ENCODE data around the gene CDKN3. TPM values are rescaled to one million over a fixed set of nuclear protein-coding genes. Genes with fewer than 3 reads are reported as not detected.
"Not testable (repeated sequence)": the region's sequence is repeated elsewhere in the genome, so short reads cannot be mapped to it uniquely, and the experiment has no call there.

Gene CDKN3
- total RNA-seq, 4 donors from 2014 or later = 3.0 to 4.0 TPM; not detected in 2

- WGBS, 2 donors (ENCODE audit: low coverage in 1 of 2) = 48 to 70% methylated on average over 3 of the region's 3 CpGs
- Histone ChIP-seq H3K4me1 (peaks cover 5 to 22% (median 12%) of the 10 kb centered on the region in 4 donors), H3K4me3 (no peak overlapping the region), H3K36me3 (no peaks in the 10 kb centered on the region), H3K27me3 (no peaks in the 10 kb centered on the region), H3K9me3 (no peaks in the 10 kb centered on the region), H3K27ac (no peak overlapping the region)
- DNase-seq = no peak
- no peak for TF ChIP-seq CTCF (IDR thresholded peaks at IDR 0.05)
- TF ChIP-seq POLR2AphosphoS5 (IDR thresholded peaks at IDR 0.05) = no peak
- TF ChIP-seq EP300 (IDR thresholded peaks at IDR 0.05; ENCODE audit: low read depth) = no peak
- TF ChIP-seq POLR2A (IDR thresholded peaks at IDR 0.05) = no peak
- intact Hi-C loops (cut with DNase I; ENCODE audit: low total_unique reads) (no loop called here), in situ Hi-C loops (cut with MboI; ENCODE audit: low pct_ligation_motif_present in 1 of 4, low pct_unique_long_range_greater_than_20kb in 1 of 4, low sequenced_read_pairs in 3 of 4) (no loop called here)
Observed at GRCh38 chr14:54450535-54450934, 53.7 kb downstream of the CDKN3 start.

- Histone ChIP-seq H3K36me3 (no peaks in the 10 kb centered on the region), H3K27me3 (no peaks in the 10 kb centered on the region), H3K4me1 (peaks cover 0 to 16% (median 10%) of the 10 kb centered on the region in 4 donors), H3K4me3 (no peak overlapping the region), H3K27ac (no peak overlapping the region), H3K9me3 (no peaks in the 10 kb centered on the region)
- TF ChIP-seq POLR2AphosphoS5 (IDR thresholded peaks at IDR 0.05) = no peak
- no peak for TF ChIP-seq EP300 (IDR thresholded peaks at IDR 0.05; ENCODE audit: low read depth)
- TF ChIP-seq POLR2A (IDR thresholded peaks at IDR 0.05) = no peak
- no peak for TF ChIP-seq CTCF (IDR thresholded peaks at IDR 0.05)
- intact Hi-C loops (cut with DNase I; ENCODE audit: low total_unique reads) (no loop called here), in situ Hi-C loops (cut with MboI; ENCODE audit: low pct_ligation_motif_present in 1 of 4, low pct_unique_long_range_greater_than_20kb in 1 of 4, low sequenced_read_pairs in 3 of 4) (no loop called here)
- DNase-seq = no peak
- 91% methylated on average over 7 of the region's 7 CpGs; no CpG with 5 or more reads in 1 of the 2 donors for WGBS, 2 donors (ENCODE audit: low coverage in 1 of 2)
Observed at GRCh38 chr14:54451121-54451601, 54.4 kb downstream of the CDKN3 start.

DNA sequence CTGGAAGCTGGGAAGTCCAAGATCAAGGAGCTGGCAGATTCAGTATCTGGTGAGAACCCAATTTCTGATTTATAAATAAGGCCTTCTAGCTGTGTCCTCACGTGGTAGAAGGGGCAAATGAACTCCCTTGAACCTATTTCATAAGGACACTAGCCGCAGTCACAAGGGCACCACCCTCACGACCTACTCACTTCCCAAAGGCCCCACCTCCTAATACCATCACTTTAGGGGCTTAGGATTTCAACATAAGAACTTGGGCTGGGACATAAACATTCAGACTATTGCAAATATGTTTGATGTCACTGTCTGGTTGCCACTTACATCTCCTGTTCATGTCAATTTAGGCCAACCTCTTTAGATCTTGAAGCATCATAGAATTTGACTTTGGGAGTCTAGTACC, 55.2 kb downstream of the CDKN3 start:
- intact Hi-C loops (cut with DNase I; ENCODE audit: low total_unique reads) = no loop called here
- TF ChIP-seq POLR2A (IDR thresholded peaks at IDR 0.05) = no peak
- no peak for TF ChIP-seq CTCF (IDR thresholded peaks at IDR 0.05)
- TF ChIP-seq POLR2AphosphoS5 (IDR thresholded peaks at IDR 0.05) = no peak
- no peak for TF ChIP-seq EP300 (IDR thresholded peaks at IDR 0.05; ENCODE audit: low read depth)
- no peaks in the 10 kb centered on the region for H3K9me3 ChIP-seq
- H3K27ac ChIP-seq = no peak overlapping the region
- peaks cover 0 to 8% (median 4%) of the 10 kb centered on the region in 4 donors for H3K4me1 ChIP-seq
- no peak for DNase-seq
- in situ Hi-C loops (cut with MboI; ENCODE audit: low pct_ligation_motif_present in 1 of 4, low pct_unique_long_range_greater_than_20kb in 1 of 4, low sequenced_read_pairs in 3 of 4) = no loop called here
- WGBS, 2 donors (ENCODE audit: low coverage in 1 of 2) = 74 to 85% methylated on average over 3 of the region's 3 CpGs
- no peaks in the 10 kb centered on the region for H3K27me3 ChIP-seq
- H3K36me3 ChIP-seq = no peaks in the 10 kb centered on the region
- H3K4me3 ChIP-seq = no peak overlapping the region

GRCh38 chr14:54453252-54453651, 56.4 kb downstream of the CDKN3 start:
- TF ChIP-seq POLR2AphosphoS5 (IDR thresholded peaks at IDR 0.05) (no peak), CTCF (IDR thresholded peaks at IDR 0.05) (no peak), POLR2A (IDR thresholded peaks at IDR 0.05) (no peak), EP300 (IDR thresholded peaks at IDR 0.05; ENCODE audit: low read depth) (no peak)
- intact Hi-C loops (cut with DNase I; ENCODE audit: low total_unique reads) = no loop called here
- no peaks in the 10 kb centered on the region for H3K27me3 ChIP-seq
- no peak for DNase-seq
- H3K9me3 ChIP-seq = no peaks in the 10 kb centered on the region
- H3K4me3 ChIP-seq = no peak overlapping the region
- in situ Hi-C loops (cut with MboI; ENCODE audit: low pct_ligation_motif_present in 1 of 4, low pct_unique_long_range_greater_than_20kb in 1 of 4, low sequenced_read_pairs in 3 of 4) = no loop called here
- no peaks in the 10 kb centered on the region for H3K4me1 ChIP-seq
- no peaks in the 10 kb centered on the region for H3K36me3 ChIP-seq
- H3K27ac ChIP-seq = no peak overlapping the region
- WGBS, 2 donors (ENCODE audit: low coverage in 1 of 2) = 88 to 100% methylated on average over 3 of the region's 3 CpGs

DNA sequence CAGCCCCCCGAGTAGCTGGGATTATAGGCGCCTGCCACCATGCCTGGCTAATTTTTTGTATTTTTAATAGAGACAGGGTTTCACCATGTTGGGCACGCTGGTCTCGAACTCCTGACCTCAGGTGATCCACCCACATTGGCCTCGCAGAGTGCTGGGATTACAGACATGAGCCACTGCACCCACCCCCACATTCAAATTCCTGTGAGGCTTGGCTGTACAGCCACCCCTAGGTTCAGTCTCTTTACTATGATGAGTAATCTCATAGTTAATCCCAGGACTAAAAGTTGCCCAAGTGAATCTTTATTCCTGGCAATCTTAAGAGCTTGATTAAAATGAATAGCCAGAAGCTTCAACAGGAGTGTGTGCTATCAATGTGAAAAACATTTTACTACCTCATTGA, 57.2 kb downstream of the CDKN3 start:
- H3K4me3 ChIP-seq; H3K9me3 ChIP-seq; H3K27ac ChIP-seq; in situ Hi-C loops (cut with MboI; ENCODE audit: low pct_ligation_motif_present in 1 of 4, low pct_unique_long_range_greater_than_20kb in 1 of 4, low sequenced_read_pairs in 3 of 4); intact Hi-C loops (cut with DNase I; ENCODE audit: low total_unique reads); H3K36me3 ChIP-seq; H3K4me1 ChIP-seq; DNase-seq; H3K27me3 ChIP-seq: not testable (repeated sequence)
- WGBS, 2 donors (ENCODE audit: low coverage in 1 of 2) = 76% methylated on average over 5 of the region's 5 CpGs; no CpG with 5 or more reads in 1 of the 2 donors

Measured in transverse colon (tissue), 4 donors.